ENCODE data around the gene NEAT1.

Gene NEAT1
- 153 to 515 reads per million in 2 experiments for total RNA-seq

- DNase-seq (ENCODE audit: low read depth) = peak; percentile 72
These were observed at the start of gene NEAT1 for GRCh38 chr11:65422633-65423515. TSS of gene NEAT1 (plus strand) at chr11:65422798.

- no peak for DNase-seq (ENCODE audit: low read depth)
These were observed 48.6 kb upstream of the NEAT1 start for GRCh38 chr11:65373839-65374580.

- DNase-seq (ENCODE audit: low read depth) = no peak
These were observed 47.6 kb upstream of the NEAT1 start for GRCh38 chr11:65375012-65375411.

- no peak for DNase-seq (ENCODE audit: low read depth)
These were observed 46.4 kb upstream of the NEAT1 start for GRCh38 chr11:65376138-65376713.

GRCh38 chr11:65377036-65377435, 45.6 kb upstream of the NEAT1 start:
- DNase-seq (ENCODE audit: low read depth) = no peak

GRCh38 chr11:65377777-65378176, 44.8 kb upstream of the NEAT1 start:
- DNase-seq (ENCODE audit: low read depth) = no peak

GRCh38 chr11:65378208-65378927, 44.2 kb upstream of the NEAT1 start:
- no peak for DNase-seq (ENCODE audit: low read depth)

- no peak for DNase-seq (ENCODE audit: low read depth)
These were observed 43.5 kb upstream of the NEAT1 start for GRCh38 chr11:65378928-65379638.

GRCh38 chr11:65379698-65380459, 42.7 kb upstream of the NEAT1 start:
- DNase-seq (ENCODE audit: low read depth) = no peak

GRCh38 chr11:65380460-65381119, 42.0 kb upstream of the NEAT1 start:
- no peak for DNase-seq (ENCODE audit: low read depth)

- DNase-seq (ENCODE audit: low read depth) = no peak
These were observed 40.9 kb upstream of the NEAT1 start for GRCh38 chr11:65381716-65382032.

- DNase-seq (ENCODE audit: low read depth) = peak; percentile 87
These were observed 40.4 kb upstream of the NEAT1 start, which contains the start of gene SLC25A45 for GRCh38 chr11:65382033-65382803. TSS of gene SLC25A45 (minus strand) at chr11:65382646. CDS start at chr11:65381951, 695 bp downstream.

GRCh38 chr11:65382804-65383368, 39.7 kb upstream of the NEAT1 start:
- DNase-seq (ENCODE audit: low read depth) = no peak

- DNase-seq (ENCODE audit: low read depth) = no peak
These were observed 38.8 kb upstream of the NEAT1 start for GRCh38 chr11:65383778-65384177.

- DNase-seq (ENCODE audit: low read depth) = no peak
These were observed 38.2 kb upstream of the NEAT1 start for GRCh38 chr11:65384301-65384889.

- DNase-seq (ENCODE audit: low read depth) = peak; percentile 84
These were observed 36.1 kb upstream of the NEAT1 start, which contains the start of gene FRMD8 for GRCh38 chr11:65386307-65387140. TSS of gene FRMD8 (plus strand) at chr11:65386637. CDS start at chr11:65387037, 400 bp downstream.

GRCh38 chr11:65388731-65389130, 33.9 kb upstream of the NEAT1 start:
- DNase-seq (ENCODE audit: low read depth) = no peak

Measured in T follicular helper cell (primary cell).